Neural crest cell (in vitro differentiated cells): ENCODE results near the gene RS1. TPM values are rescaled to one million over a fixed set of nuclear protein-coding genes. Genes with fewer than 3 reads are reported as not detected.

Source experiments
- DNase-seq: peaks from one replicate; pipeline ENCODE4 v3.0.0; 2021; ENCODE audit warnings: low read depth, mixed read lengths, low spot score
- H3K27ac Mint-ChIP-seq: one replicate; pipeline ENCODE4 v1.8.0; 2021; ENCODE audit warnings: mild to moderate bottlenecking, mixed read lengths; ENCODE audit not compliant: unreplicated experiment
- H3K27me3 Mint-ChIP-seq: 2 replicates; pipeline ENCODE4 v1.8.0; 2021; ENCODE audit warnings: low read depth, mild to moderate bottlenecking, mixed read lengths
- H3K36me3 Mint-ChIP-seq: 2 replicates; pipeline ENCODE4 v1.8.0; 2021; ENCODE audit warnings: low read depth, mild to moderate bottlenecking, mixed read lengths
- H3K4me1 Mint-ChIP-seq: 2 replicates; pipeline ENCODE4 v1.8.0; 2021; ENCODE audit warnings: mixed read lengths
- H3K4me3 Mint-ChIP-seq: one replicate; pipeline ENCODE4 v1.8.0; 2021; ENCODE audit warnings: mild to moderate bottlenecking, mixed read lengths
- H3K9me3 Mint-ChIP-seq: 2 replicates; pipeline ENCODE4 v1.8.0; 2021; ENCODE audit warnings: mixed read lengths
- total RNA-seq: library from RNA; stranded (reverse); gene quantifications from 2 replicates; pipeline ENCODE4 v1.2.1, GENCODE V29; 2021
- TF ChIP-seq, protein P1 (sequence below): fragments of 200-600 bp; sonication (generic); conservative IDR thresholded peaks from 2 replicates; pipeline ENCODE4 v1.5.0; 2021; ENCODE audit warnings: antibody characterized with exemption, mild to moderate bottlenecking

RS1 gene
- total RNA-seq, 1 donor from 2014 or later = not detected

DNA sequence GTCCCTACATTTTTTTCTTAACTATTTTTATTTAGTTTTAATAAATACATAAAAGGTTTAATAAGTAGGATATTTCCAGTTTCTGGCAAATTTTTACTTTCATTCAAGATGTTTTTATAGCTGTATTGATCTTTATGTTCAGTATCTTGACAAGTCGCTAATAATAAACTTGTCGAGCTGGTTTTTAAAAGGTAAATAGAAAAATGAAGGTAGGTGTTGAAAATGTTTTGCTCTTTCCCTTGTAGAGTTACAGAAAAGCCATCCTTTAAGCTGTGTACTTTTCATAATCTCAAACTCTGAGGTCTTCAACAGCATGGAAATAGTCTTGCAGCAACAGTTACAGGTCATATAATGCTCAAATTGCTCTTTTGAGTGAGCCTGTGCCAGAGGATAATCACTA lies 52.6 kb downstream of the RS1 start:
- Mint-ChIP-seq H3K27ac (no peak overlapping the region), H3K4me1 (peaks cover 12% of the 10 kb centered on the region), H3K27me3 (no peaks in the 10 kb centered on the region), H3K9me3 (no peaks in the 10 kb centered on the region), H3K36me3 (peaks cover 3% of the 10 kb centered on the region), H3K4me3 (no peak overlapping the region)
- TF ChIP-seq, protein P1, sequence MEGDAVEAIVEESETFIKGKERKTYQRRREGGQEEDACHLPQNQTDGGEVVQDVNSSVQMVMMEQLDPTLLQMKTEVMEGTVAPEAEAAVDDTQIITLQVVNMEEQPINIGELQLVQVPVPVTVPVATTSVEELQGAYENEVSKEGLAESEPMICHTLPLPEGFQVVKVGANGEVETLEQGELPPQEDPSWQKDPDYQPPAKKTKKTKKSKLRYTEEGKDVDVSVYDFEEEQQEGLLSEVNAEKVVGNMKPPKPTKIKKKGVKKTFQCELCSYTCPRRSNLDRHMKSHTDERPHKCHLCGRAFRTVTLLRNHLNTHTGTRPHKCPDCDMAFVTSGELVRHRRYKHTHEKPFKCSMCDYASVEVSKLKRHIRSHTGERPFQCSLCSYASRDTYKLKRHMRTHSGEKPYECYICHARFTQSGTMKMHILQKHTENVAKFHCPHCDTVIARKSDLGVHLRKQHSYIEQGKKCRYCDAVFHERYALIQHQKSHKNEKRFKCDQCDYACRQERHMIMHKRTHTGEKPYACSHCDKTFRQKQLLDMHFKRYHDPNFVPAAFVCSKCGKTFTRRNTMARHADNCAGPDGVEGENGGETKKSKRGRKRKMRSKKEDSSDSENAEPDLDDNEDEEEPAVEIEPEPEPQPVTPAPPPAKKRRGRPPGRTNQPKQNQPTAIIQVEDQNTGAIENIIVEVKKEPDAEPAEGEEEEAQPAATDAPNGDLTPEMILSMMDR = no peak
- no peak for DNase-seq

DNA sequence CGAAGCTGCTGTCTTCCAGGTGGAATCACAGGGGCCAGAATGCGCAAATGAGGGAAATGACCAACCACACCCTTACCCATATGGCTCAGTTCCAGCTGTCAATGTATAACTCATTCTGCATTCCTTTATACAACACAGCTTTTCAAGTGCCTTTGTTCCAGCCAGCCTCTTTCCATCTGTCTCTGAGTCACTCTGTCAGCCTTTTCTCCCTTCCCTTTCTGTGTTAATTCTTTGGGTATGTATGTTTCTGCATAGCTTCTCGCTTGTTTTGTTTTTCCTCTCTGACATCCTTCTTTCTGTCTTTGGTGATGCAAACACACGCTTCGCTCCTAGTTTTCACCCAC lies 54.5 kb downstream of the RS1 start:
- Mint-ChIP-seq H3K9me3 (no peaks in the 10 kb centered on the region), H3K36me3 (peaks cover 7% of the 10 kb centered on the region), H3K27me3 (no peaks in the 10 kb centered on the region), H3K4me3 (no peak overlapping the region), H3K27ac (no peak overlapping the region), H3K4me1 (peaks cover 12% of the 10 kb centered on the region)
- TF ChIP-seq, protein P1 = no peak
- DNase-seq = no peak

DNA sequence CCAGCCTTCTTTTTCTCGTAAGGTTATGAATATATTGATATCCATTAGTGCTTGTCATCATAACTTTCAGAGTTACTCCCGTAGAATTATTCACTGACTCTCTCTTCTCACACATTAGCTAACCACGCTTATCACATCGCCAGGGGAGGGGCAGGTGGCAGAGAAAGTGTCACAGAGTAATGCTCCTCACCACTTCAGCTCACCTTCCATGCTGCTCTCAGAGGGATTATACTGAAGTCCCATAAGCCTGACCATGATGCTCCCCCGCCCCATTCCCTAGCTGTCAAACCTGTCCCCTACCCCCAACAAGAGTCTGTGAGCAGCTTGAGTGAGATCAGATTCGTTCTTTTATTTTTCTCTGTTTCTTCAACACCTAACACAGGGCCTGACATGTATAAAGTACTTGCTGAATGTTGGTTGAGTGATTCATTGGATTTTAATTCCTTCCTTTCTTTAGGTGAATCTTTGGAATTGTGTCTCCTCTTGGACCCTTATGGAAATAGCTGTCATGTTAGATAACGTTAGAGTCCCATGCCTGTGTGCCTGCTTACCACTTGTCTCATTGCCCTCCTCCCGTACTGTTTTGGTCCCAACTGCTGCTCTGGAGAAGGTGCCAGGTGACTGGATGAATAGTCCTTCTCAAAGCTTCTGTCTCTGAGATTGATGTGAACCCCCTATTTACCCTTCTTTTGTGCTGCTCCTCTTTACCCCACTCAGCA lies 55.1 kb downstream of the RS1 start:
- no peak overlapping the region for H3K27ac Mint-ChIP-seq
- peaks cover 7% of the 10 kb centered on the region for H3K36me3 Mint-ChIP-seq
- TF ChIP-seq, protein P1 = no peak
- H3K4me1 Mint-ChIP-seq = peaks cover 12% of the 10 kb centered on the region
- H3K4me3 Mint-ChIP-seq = no peak overlapping the region
- H3K27me3 Mint-ChIP-seq = no peaks in the 10 kb centered on the region
- no peak for DNase-seq
- no peaks in the 10 kb centered on the region for H3K9me3 Mint-ChIP-seq

DNA sequence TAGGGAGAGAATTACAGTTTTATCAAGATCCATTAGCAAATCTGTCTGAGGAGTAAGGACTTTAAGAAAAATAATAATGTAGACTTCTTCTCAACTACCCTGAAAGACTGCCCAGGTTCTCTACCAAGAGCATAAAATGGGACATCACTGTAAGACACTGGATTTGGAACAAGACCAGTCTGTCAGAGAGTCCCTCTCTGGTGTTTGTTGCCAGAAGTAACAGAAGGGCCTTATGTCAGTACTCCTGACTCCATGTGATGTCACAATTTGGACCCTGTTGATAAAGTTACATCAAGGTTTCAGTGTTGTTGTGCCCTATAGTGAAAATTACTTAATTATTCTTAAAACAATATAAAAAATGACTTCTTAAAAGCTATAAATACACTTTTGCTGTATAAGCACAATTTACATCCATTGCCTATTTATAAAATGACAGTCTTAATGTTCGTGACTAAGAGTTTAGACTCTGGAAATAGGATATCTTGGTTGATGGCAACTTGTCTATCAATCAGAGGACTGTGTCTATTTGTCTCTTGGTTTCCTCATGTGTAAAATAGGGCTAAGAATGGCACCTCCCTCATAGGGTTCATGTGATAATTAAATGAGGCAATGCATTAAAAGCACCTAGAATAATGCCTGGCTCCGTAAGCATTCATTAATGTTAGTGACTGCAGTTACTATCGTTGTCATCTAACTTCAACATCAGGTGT lies 57.8 kb downstream of the RS1 start:
- Mint-ChIP-seq H3K4me3 (no peak overlapping the region), H3K36me3 (peaks cover 14% of the 10 kb centered on the region), H3K9me3 (no peaks in the 10 kb centered on the region), H3K27ac (no peak overlapping the region), H3K27me3 (no peaks in the 10 kb centered on the region), H3K4me1 (peaks cover 12% of the 10 kb centered on the region)
- TF ChIP-seq, protein P1 = no peak
- no peak for DNase-seq

DNA sequence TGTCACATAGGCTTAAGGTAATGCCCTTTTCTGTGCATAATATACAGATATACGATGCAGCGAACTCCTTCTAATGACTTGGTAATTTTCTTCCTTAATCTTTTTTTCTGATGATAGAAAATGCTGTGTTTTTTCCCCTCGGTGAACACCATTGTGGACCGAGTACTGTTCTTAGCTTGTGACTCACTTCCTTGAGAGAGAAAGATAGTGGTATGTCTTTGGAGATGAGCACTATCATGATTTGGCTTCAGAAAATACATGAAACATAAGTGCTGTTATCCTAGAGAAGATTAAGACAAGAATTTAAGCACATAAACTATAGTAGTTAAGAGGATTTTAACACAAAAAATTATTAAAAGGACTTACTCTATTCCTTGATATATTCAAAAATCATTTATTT lies 63.9 kb downstream of the RS1 start:
- H3K27ac Mint-ChIP-seq = no peak overlapping the region
- no peaks in the 10 kb centered on the region for H3K4me1 Mint-ChIP-seq
- H3K4me3 Mint-ChIP-seq = no peak overlapping the region
- DNase-seq = no peak
- H3K27me3 Mint-ChIP-seq = no peaks in the 10 kb centered on the region
- TF ChIP-seq, protein P1 = no peak
- H3K9me3 Mint-ChIP-seq = peaks cover 3% of the 10 kb centered on the region
- H3K36me3 Mint-ChIP-seq = peaks cover 7% of the 10 kb centered on the region
